ENCODE measurements around the gene OSBPL9.

OSBPL9 gene, protein sequence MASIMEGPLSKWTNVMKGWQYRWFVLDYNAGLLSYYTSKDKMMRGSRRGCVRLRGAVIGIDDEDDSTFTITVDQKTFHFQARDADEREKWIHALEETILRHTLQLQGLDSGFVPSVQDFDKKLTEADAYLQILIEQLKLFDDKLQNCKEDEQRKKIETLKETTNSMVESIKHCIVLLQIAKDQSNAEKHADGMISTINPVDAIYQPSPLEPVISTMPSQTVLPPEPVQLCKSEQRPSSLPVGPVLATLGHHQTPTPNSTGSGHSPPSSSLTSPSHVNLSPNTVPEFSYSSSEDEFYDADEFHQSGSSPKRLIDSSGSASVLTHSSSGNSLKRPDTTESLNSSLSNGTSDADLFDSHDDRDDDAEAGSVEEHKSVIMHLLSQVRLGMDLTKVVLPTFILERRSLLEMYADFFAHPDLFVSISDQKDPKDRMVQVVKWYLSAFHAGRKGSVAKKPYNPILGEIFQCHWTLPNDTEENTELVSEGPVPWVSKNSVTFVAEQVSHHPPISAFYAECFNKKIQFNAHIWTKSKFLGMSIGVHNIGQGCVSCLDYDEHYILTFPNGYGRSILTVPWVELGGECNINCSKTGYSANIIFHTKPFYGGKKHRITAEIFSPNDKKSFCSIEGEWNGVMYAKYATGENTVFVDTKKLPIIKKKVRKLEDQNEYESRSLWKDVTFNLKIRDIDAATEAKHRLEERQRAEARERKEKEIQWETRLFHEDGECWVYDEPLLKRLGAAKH
- long read RNA-seq, transcript OSBPL9-203 (24 exons, 2,893 nt), result major isoform, 104 of 583 reads
- long read RNA-seq, transcript OSBPL9-207 (20 exons, 2,755 nt), result minor isoform, 59 of 583 reads
- long read RNA-seq, transcript OSBPL9-222 (21 exons, 2,210 nt), result minor isoform, 86 of 583 reads
- long read RNA-seq, transcript OSBPL9-201 (20 exons, 2,721 nt), result minor isoform, 59 of 583 reads
- long read RNA-seq, partial matches to known transcripts, result 79 of 583 reads
- long read RNA-seq, other reads (novel, unspliced or antisense), result 161 of 583 reads

- peak within 1 kb of the TSS; percentile 66 for H3K27ac ChIP-seq (replicated peaks)
Observed at GRCh38 chr1:51616903-51617708, at the start of gene OSBPL9. Gene OSBPL9, plus strand, starts transcription at chr1:51617092. Its CDS starts 19 bp downstream, at chr1:51617111.

GRCh38 chr1:51567653-51568052 lies 49.2 kb upstream of the OSBPL9 start:
- Histone ChIP-seq H3K27ac (replicated peaks) (no peak overlapping the region), H3K27me3 (ENCODE audit: insufficient read depth, poor library complexity, severe bottlenecking) (no peaks in the 10 kb centered on the region), H3K4me3 (replicated peaks; ENCODE audit: insufficient read depth, low read length) (no peak overlapping the region)
- DNase-seq (ENCODE audit: low read depth in 1 of 2, low spot score in 1 of 2), result no peak
- TF ChIP-seq REST (IDR thresholded peaks at IDR 0.05; ENCODE audit: insufficient replicate concordance, low read depth) (no peak), POLR2AphosphoS5 (IDR thresholded peaks at IDR 0.05; ENCODE audit: low read depth) (no peak), GABPA (IDR thresholded peaks at IDR 0.05; ENCODE audit: low read depth) (no peak), SPI1 (IDR thresholded peaks at IDR 0.05; ENCODE audit: borderline replicate concordance, low read depth) (no peak)
- TF ChIP-seq, protein P1, sequence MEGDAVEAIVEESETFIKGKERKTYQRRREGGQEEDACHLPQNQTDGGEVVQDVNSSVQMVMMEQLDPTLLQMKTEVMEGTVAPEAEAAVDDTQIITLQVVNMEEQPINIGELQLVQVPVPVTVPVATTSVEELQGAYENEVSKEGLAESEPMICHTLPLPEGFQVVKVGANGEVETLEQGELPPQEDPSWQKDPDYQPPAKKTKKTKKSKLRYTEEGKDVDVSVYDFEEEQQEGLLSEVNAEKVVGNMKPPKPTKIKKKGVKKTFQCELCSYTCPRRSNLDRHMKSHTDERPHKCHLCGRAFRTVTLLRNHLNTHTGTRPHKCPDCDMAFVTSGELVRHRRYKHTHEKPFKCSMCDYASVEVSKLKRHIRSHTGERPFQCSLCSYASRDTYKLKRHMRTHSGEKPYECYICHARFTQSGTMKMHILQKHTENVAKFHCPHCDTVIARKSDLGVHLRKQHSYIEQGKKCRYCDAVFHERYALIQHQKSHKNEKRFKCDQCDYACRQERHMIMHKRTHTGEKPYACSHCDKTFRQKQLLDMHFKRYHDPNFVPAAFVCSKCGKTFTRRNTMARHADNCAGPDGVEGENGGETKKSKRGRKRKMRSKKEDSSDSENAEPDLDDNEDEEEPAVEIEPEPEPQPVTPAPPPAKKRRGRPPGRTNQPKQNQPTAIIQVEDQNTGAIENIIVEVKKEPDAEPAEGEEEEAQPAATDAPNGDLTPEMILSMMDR (IDR thresholded peaks at IDR 0.05; ENCODE audit: insufficient read depth, low read length), result no peak

More at GRCh38 chr1:51616903-51617708, at the start of gene OSBPL9:
- peak; percentile 70; the same call in 1 of the 2 replicates for TF ChIP-seq POLR2AphosphoS5 (IDR thresholded peaks at IDR 0.05; ENCODE audit: low read depth)
- TF ChIP-seq, protein P1 (IDR thresholded peaks at IDR 0.05; ENCODE audit: insufficient read depth, low read length), result no peak
- Histone ChIP-seq H3K4me3 (replicated peaks; ENCODE audit: insufficient read depth, low read length) (peak within 1 kb of the TSS; percentile 84), H3K27me3 (ENCODE audit: insufficient read depth, poor library complexity, severe bottlenecking) (no peaks in the 10 kb centered on the region)
- DNase-seq (ENCODE audit: low read depth in 1 of 2, low spot score in 1 of 2), result peak; percentile 70 to 87

GRCh38 chr1:51568231-51568935 lies 48.5 kb upstream of the OSBPL9 start:
- Histone ChIP-seq H3K27ac (replicated peaks) (no peak overlapping the region), H3K27me3 (ENCODE audit: insufficient read depth, poor library complexity, severe bottlenecking) (no peaks in the 10 kb centered on the region), H3K4me3 (replicated peaks; ENCODE audit: insufficient read depth, low read length) (no peak overlapping the region)
- no peak for DNase-seq (ENCODE audit: low read depth in 1 of 2, low spot score in 1 of 2)
- TF ChIP-seq REST (IDR thresholded peaks at IDR 0.05; ENCODE audit: insufficient replicate concordance, low read depth) (no peak), POLR2AphosphoS5 (IDR thresholded peaks at IDR 0.05; ENCODE audit: low read depth) (no peak), SPI1 (IDR thresholded peaks at IDR 0.05; ENCODE audit: borderline replicate concordance, low read depth) (no peak), GABPA (IDR thresholded peaks at IDR 0.05; ENCODE audit: low read depth) (no peak)
- TF ChIP-seq, protein P1 (IDR thresholded peaks at IDR 0.05; ENCODE audit: insufficient read depth, low read length), result no peak
